ENCODE measurements around the gene CDH2. TPM values are rescaled to one million over a fixed set of nuclear protein-coding genes. Genes with fewer than 3 reads are reported as not detected.
A peak's percentile ranks its signal among the peaks of the same experiment; 100 is the strongest.

Gene CDH2
- total RNA-seq, 1 experiment from 2014 or later, result 14.6 TPM

DNA sequence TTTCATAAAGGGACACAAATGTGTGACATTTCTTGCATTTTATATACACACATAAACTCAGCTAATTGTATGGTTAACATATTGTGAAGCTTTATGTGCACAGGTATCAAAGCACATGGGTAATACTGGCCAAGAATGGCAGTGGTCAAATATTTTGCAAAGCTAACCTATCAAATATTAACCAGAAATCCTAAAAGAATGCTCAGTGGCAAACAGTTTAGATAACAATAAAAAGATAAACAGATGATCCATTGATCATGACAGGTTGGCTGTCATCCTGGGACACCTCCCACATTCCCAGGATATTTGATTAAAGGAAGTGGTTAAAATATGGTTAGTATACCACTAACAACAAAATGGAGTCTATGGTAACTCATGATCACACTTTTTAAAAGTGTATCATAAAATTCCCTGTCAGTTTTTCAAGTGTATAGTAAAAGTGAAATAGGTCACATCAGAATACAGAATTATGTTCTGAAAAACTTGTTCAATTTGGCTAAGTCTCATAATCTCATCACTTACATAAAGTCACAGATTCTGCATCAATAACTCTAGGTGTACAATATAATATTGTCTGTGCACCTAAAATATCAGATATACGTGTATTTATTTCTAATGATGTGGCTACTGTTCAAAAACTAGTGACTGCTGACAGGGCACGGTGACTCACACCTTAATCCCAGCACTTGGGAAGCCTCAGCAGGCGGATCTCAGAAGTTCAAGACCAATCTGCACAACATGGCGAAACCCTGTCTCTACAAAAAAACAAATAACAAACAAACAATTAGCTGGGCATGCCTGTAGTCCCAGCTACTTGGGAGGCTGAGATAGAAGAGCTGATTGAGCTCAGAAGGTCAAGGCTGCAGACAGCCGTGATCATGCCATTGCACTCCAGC, 48.9 kb downstream of the CDH2 start:
- POLR2A ChIA-PET, result interaction anchor here (0.6 to 0.8 kb wide), 2 partner anchors 50 to 348 kb away, joined by 3 to 4 read pairs; no protein-coding TSS in a partner anchor
- no peak overlapping the region for H3K27ac Mint-ChIP-seq (ENCODE audit: low read depth, unreplicated experiment)
- CTCF ChIA-PET, result interaction anchor here (0.6 kb wide), 2 partner anchors 521 to 760 kb away, joined by 3 read pairs; no protein-coding TSS in a partner anchor
- H3K4me3 Mint-ChIP-seq (ENCODE audit: unreplicated experiment), result no peak overlapping the region
- TF ChIP-seq, protein P1, sequence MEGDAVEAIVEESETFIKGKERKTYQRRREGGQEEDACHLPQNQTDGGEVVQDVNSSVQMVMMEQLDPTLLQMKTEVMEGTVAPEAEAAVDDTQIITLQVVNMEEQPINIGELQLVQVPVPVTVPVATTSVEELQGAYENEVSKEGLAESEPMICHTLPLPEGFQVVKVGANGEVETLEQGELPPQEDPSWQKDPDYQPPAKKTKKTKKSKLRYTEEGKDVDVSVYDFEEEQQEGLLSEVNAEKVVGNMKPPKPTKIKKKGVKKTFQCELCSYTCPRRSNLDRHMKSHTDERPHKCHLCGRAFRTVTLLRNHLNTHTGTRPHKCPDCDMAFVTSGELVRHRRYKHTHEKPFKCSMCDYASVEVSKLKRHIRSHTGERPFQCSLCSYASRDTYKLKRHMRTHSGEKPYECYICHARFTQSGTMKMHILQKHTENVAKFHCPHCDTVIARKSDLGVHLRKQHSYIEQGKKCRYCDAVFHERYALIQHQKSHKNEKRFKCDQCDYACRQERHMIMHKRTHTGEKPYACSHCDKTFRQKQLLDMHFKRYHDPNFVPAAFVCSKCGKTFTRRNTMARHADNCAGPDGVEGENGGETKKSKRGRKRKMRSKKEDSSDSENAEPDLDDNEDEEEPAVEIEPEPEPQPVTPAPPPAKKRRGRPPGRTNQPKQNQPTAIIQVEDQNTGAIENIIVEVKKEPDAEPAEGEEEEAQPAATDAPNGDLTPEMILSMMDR (IDR thresholded peaks at IDR 0.05; ENCODE audit: unreplicated experiment), result no peak
- DNase-seq (ENCODE audit: unreplicated experiment), result peak; percentile 43
- peaks cover 9% of the 10 kb centered on the region for H3K4me1 Mint-ChIP-seq (ENCODE audit: insufficient read depth, unreplicated experiment)
- no peaks in the 10 kb centered on the region for H3K36me3 Mint-ChIP-seq (ENCODE audit: insufficient read depth, unreplicated experiment)
- intact Hi-C loops (cut with micrococcal nuclease), result no loop called here
- no peaks in the 10 kb centered on the region for H3K27me3 Mint-ChIP-seq (ENCODE audit: insufficient read depth, unreplicated experiment)
- BruUV-seq (replicated peaks), result no TSS peak
- H3K9me3 Mint-ChIP-seq (ENCODE audit: unreplicated experiment), result no peaks in the 10 kb centered on the region

DNA sequence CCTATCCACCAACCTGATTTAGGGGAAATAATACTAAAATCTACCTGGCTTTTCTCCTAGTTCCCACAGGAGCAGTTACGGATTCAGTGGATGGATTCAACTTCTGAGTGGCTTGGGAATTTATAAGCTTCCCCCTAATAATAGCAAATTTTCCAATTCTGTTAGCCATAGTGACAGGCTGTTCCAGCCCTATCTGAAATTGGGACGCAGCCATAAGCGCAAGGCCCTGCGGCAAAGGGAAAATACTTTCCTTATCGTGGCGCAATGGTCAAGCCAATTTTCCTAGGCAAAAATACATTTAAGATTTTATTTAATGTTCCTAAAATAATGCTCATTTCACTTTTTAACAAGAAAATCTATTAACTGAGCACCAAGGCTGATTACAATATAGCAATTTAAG, 49.7 kb downstream of the CDH2 start:
- Mint-ChIP-seq H3K27me3 (ENCODE audit: insufficient read depth, unreplicated experiment) (no peaks in the 10 kb centered on the region), H3K4me3 (ENCODE audit: unreplicated experiment) (no peak overlapping the region), H3K36me3 (ENCODE audit: insufficient read depth, unreplicated experiment) (no peaks in the 10 kb centered on the region), H3K27ac (ENCODE audit: low read depth, unreplicated experiment) (no peak overlapping the region), H3K9me3 (ENCODE audit: unreplicated experiment) (no peaks in the 10 kb centered on the region), H3K4me1 (ENCODE audit: insufficient read depth, unreplicated experiment) (peaks cover 9% of the 10 kb centered on the region)
- DNase-seq (ENCODE audit: unreplicated experiment), result no peak
- no TSS peak for BruUV-seq (replicated peaks)
- ChIA-PET CTCF (no interaction called here), POLR2A (no interaction called here)
- TF ChIP-seq, protein P1 (IDR thresholded peaks at IDR 0.05; ENCODE audit: unreplicated experiment), result no peak
- intact Hi-C loops (cut with micrococcal nuclease), result no loop called here

DNA sequence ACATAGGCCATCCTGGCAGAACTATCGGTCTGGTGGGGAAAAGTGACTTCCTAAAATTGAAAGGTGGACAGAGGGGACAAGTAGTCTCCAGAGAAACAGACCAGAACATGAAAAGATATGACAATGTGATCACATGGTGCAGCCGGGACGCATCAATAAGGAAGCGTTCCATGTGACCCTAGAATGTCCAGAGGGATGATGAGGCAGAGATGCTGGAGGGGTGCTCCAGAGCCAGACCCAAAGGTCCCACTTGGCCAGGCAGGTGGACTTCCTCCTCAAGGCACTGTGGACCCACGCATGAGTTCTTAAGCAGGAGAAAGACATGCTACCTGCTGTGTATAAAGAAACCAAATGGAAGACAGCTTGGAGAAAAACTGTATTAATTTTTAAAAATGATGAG, 50.2 kb downstream of the CDH2 start:
- TF ChIP-seq, protein P1 (IDR thresholded peaks at IDR 0.05; ENCODE audit: unreplicated experiment), result no peak
- ChIA-PET POLR2A (no interaction called here), CTCF (no interaction called here)
- no TSS peak for BruUV-seq (replicated peaks)
- Mint-ChIP-seq H3K27ac (ENCODE audit: low read depth, unreplicated experiment) (no peak overlapping the region), H3K4me1 (ENCODE audit: insufficient read depth, unreplicated experiment) (peaks cover 9% of the 10 kb centered on the region), H3K9me3 (ENCODE audit: unreplicated experiment) (no peaks in the 10 kb centered on the region), H3K27me3 (ENCODE audit: insufficient read depth, unreplicated experiment) (no peaks in the 10 kb centered on the region), H3K36me3 (ENCODE audit: insufficient read depth, unreplicated experiment) (no peaks in the 10 kb centered on the region), H3K4me3 (ENCODE audit: unreplicated experiment) (no peak overlapping the region)
- no peak for DNase-seq (ENCODE audit: unreplicated experiment)
- intact Hi-C loops (cut with micrococcal nuclease), result no loop called here

DNA sequence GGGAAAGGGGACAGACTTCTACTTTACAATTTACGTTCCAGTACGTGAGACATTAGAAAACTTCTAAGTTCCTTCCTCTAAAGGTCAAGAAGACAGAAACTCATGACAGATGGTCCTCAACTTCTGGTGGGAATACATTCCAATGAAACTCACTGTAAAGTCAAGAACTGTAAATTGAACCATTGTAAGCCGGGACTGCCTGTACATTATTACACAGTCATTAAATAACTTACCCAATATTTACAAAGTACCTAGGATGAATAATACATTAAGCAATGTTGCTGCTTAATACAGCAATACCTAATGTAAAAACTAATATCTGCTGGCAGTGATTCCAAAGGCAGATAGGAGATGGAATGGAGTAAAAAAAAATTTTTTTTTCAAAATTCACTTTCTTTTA, 51.9 kb downstream of the CDH2 start:
- TF ChIP-seq, protein P1 (IDR thresholded peaks at IDR 0.05; ENCODE audit: unreplicated experiment), result no peak
- no TSS peak for BruUV-seq (replicated peaks)
- H3K4me1 Mint-ChIP-seq (ENCODE audit: insufficient read depth, unreplicated experiment), result peaks cover 9% of the 10 kb centered on the region
- H3K36me3 Mint-ChIP-seq (ENCODE audit: insufficient read depth, unreplicated experiment), result no peaks in the 10 kb centered on the region
- H3K4me3 Mint-ChIP-seq (ENCODE audit: unreplicated experiment), result no peak overlapping the region
- POLR2A ChIA-PET, result no interaction called here
- no peak for DNase-seq (ENCODE audit: unreplicated experiment)
- CTCF ChIA-PET, result no interaction called here
- intact Hi-C loops (cut with micrococcal nuclease), result no loop called here
- H3K27me3 Mint-ChIP-seq (ENCODE audit: insufficient read depth, unreplicated experiment), result no peaks in the 10 kb centered on the region
- H3K9me3 Mint-ChIP-seq (ENCODE audit: unreplicated experiment), result no peaks in the 10 kb centered on the region
- no peak overlapping the region for H3K27ac Mint-ChIP-seq (ENCODE audit: low read depth, unreplicated experiment)

All from MCF 10A (cell line).